K562 (cell line): Measurements from ENCODE around the gene GPR68. TPM values are rescaled to one million over a fixed set of nuclear protein-coding genes. Genes with fewer than 3 reads are reported as not detected.
A peak's percentile ranks its signal among the peaks of the same experiment; 100 is the strongest.
"Not testable (repeated sequence)": the region's sequence is repeated elsewhere in the genome, so short reads cannot be mapped to it uniquely, and the experiment has no call there.

Experiments
- ATAC-seq: fragments of 200-7000 bp; cut with Tn5 transposase; 3 replicates; pipeline ENCODE4 v1.9.1; 2020; ENCODE audit warnings: moderate library complexity
- BruUV-seq: library from RNA; stranded (reverse); fragments of 400-500 nt; replicated peaks from 2 replicates; lab custom pipeline; 2021; lab: Mats Ljungman, UMichigan
- CTCF ChIA-PET: fragments of 300-600 bp; formaldehyde crosslinking; extraction: SDS; loops from one replicate; lab custom pipeline; 2021; ENCODE audit warnings: low intra/inter-chr PET ratio; lab: Yijun Ruan, JAX
- POLR2A ChIA-PET: fragments of 300-600, 350-650 bp; sonication (Branson Sonifier 250); formaldehyde crosslinking; extraction: SDS; loops from one replicate; lab custom pipeline; 2021; ENCODE audit warnings: antibody characterized with exemption, inconsistent platforms; lab: Yijun Ruan, JAX
- DNase-seq, 4 experiments: peaks; one replicate each; pipeline versions ENCODE4 v3.0.0 to v3.0.0-alpha.2; 2011 to 2018; ENCODE audit warnings: low spot score in 3 of 4, mixed read lengths in 3 of 4; ENCODE audit errors: extremely low read depth in 1 of 4
- FAIRE-seq: peaks from 2 replicates; lab custom pipeline; 2011; peaks lifted over from hg19 to GRCh38; lab: Jason Lieb, UNC
- H2AFZ ChIP-seq: 2 replicates; pipeline ENCODE4 v1.6.0; 2011; ENCODE audit warnings: low read depth, low read length, control low read depth, inconsistent platforms
- H3K27ac ChIP-seq: fragments of 200-600 bp; 3 replicates; pipeline ENCODE4 v1.8.0; 2011; ENCODE audit warnings: low read depth, mild to moderate bottlenecking, control low read depth, inconsistent platforms, low read length, moderate library complexity, mixed read lengths; ENCODE audit errors: extremely low read depth
- H3K27me3 ChIP-seq, 2 experiments: fragments of 300-600 bp in 1 of 2; 2 replicates in 1 of 2; 3 replicates in 1 of 2; pipeline versions ENCODE4 v1.6.0 to v1.8.0; 2011; ENCODE audit warnings: inconsistent platforms in 2 of 2, low read length in 2 of 2, mild to moderate bottlenecking in 1 of 2, mixed read lengths in 1 of 2, moderate library complexity in 1 of 2; ENCODE audit not compliant: control insufficient read depth in 2 of 2, insufficient read depth in 2 of 2
- H3K36me3 ChIP-seq: fragments of 300-600 bp; 3 replicates; pipeline ENCODE4 v1.8.0; 2011; ENCODE audit warnings: mild to moderate bottlenecking, low read length, inconsistent platforms; ENCODE audit not compliant: control insufficient read depth, insufficient read depth
- H3K4me1 ChIP-seq, 2 experiments: fragments of 200-600 bp in 1 of 2; replicated peaks in 1 of 2; 2 replicates in 1 of 2; 3 replicates in 1 of 2; pipeline versions ENCODE4 v1.5.1 to v1.8.0; 2011; ENCODE audit warnings: inconsistent platforms in 2 of 2, low read length in 2 of 2, mild to moderate bottlenecking in 1 of 2, mixed read lengths in 1 of 2, moderate library complexity in 1 of 2; ENCODE audit not compliant: control insufficient read depth in 2 of 2, insufficient read depth in 2 of 2
- H3K4me2 ChIP-seq: 2 replicates; pipeline ENCODE4 v1.6.1; 2011; ENCODE audit warnings: low read length, control low read depth, inconsistent platforms, mixed read lengths; ENCODE audit not compliant: insufficient read depth
- H3K4me3 ChIP-seq: fragments of 200-600 bp; sonication (generic), shearing (Covaris generic); 2 replicates; pipeline ENCODE4 v1.5.1; 2016; ENCODE audit warnings: control low read depth, inconsistent platforms
- H3K79me2 ChIP-seq: fragments of 200-600 bp; 3 replicates; pipeline ENCODE4 v1.8.0; 2011; ENCODE audit warnings: low read length, inconsistent platforms; ENCODE audit not compliant: control insufficient read depth, insufficient read depth
- H3K9ac ChIP-seq, 2 experiments: 2 replicates each; pipeline versions ENCODE4 v1.6.0 to v1.6.1; 2011; ENCODE audit warnings: low read depth in 2 of 2, low read length in 2 of 2, control low read depth in 1 of 2, inconsistent platforms in 1 of 2, mild to moderate bottlenecking in 1 of 2, mixed read lengths in 1 of 2; ENCODE audit not compliant: insufficient read depth in 1 of 2
- H3K9me1 ChIP-seq: one replicate; pipeline ENCODE4 v1.6.0; 2011; ENCODE audit warnings: inconsistent platforms, mild to moderate bottlenecking, low read length, moderate library complexity; ENCODE audit not compliant: control insufficient read depth, insufficient read depth
- H3K9me3 ChIP-seq: replicated peaks from 2 replicates; pipeline ENCODE4 v1.5.1; 2011; ENCODE audit warnings: low read depth, low read length, inconsistent platforms; ENCODE audit not compliant: control insufficient read depth, insufficient read depth
- H4K20me1 ChIP-seq: replicated peaks from 2 replicates; pipeline ENCODE4 v1.6.1; 2011; ENCODE audit warnings: low read length, inconsistent platforms, mixed read lengths; ENCODE audit not compliant: control insufficient read depth, insufficient read depth
- CBX3 ChIP-seq, 2 experiments: IDR thresholded peaks; 1 replicate in 1 of 2; 2 replicates in 1 of 2; pipeline ENCODE4 v1.6.1; 2012; ENCODE audit warnings: inconsistent platforms in 2 of 2, low read length in 2 of 2, borderline replicate concordance in 1 of 2, control low read depth in 1 of 2
- CBX5 ChIP-seq: IDR thresholded peaks from 2 replicates; pipeline ENCODE4 v1.6.1; 2014; ENCODE audit warnings: low read depth, borderline replicate concordance
- TEAD4 ChIP-seq, 2 experiments: sonication (generic) in 1 of 2; formaldehyde crosslinking in 1 of 2; IDR thresholded peaks; 2 replicates each; pipeline versions ENCODE4 v1.6.1 to v1.8.0; 2012 to 2022; ENCODE audit warnings: borderline replicate concordance in 1 of 2, inconsistent platforms in 1 of 2, low read length in 1 of 2, mild to moderate bottlenecking in 1 of 2, missing genetic modification reagents in 1 of 2
- TRIM24 ChIP-seq, 2 experiments: fragments of 450-650 bp; IDR thresholded peaks; 2 replicates each; pipeline ENCODE4 v1.6.1; 2016
- TRIM28 ChIP-seq: fragments of 450-650 bp; IDR thresholded peaks from 2 replicates; pipeline ENCODE4 v1.6.1; 2017
- XRCC3 ChIP-seq: fragments of 450-650 bp; IDR thresholded peaks from 2 replicates; pipeline ENCODE4 v1.6.1; 2017; ENCODE audit warnings: mild to moderate bottlenecking, moderate library complexity
- ZBED1 ChIP-seq: IDR thresholded peaks from 2 replicates; pipeline ENCODE4 v1.6.1; 2014
- ZEB2 ChIP-seq: fragments of 450-650 bp; IDR thresholded peaks from 2 replicates; pipeline ENCODE4 v1.6.1; 2016
- ZNF57 ChIP-seq: fragments of 450-650 bp; formaldehyde crosslinking; IDR thresholded peaks from 2 replicates; pipeline ENCODE4 v1.4.0; 2020; ENCODE audit warnings: mild to moderate bottlenecking, moderate library complexity
- WGBS: fragments of 100-300 bp; shearing (Covaris generic); methylation state at CpG from one replicate; pipeline ENCODE4 v1.1.6; 2016; ENCODE audit warnings: low coverage, mixed read lengths; ENCODE audit not compliant: insufficient coverage; ENCODE audit errors: missing lambda C conversion rate; 5-methylcytosine and 5-hydroxymethylcytosine counted together
- in situ Hi-C: fragments of 300-500 bp; cut with MboI; formaldehyde crosslinking; loops from 4 replicates; pipeline ENCODE4 v1.15.0; 2018; ENCODE audit warnings: inconsistent platforms, mixed read lengths
- intact Hi-C: fragments of 100-400 bp; cut with micrococcal nuclease; formaldehyde crosslinking; loops from 2 replicates; pipeline ENCODE4 v1.14.2; 2022
- polyA plus RNA-seq, 8 experiments: library from polyadenylated mRNA; depleted of rRNA in 4 of 8; stranded (reverse) in 5 of 8; unstranded in 3 of 8; fragments of >200 nt; fragmentation: Nextera tagmentation in 2 of 8; fragmentation: Illumina TruSeq in 1 of 8; extraction: Ambion mirVana in 2 of 8; extraction: Trizol in 1 of 8; gene quantifications; 2 replicates each; pipeline versions ENCODE4 v1.2.1 to v1.2.3, GENCODE V29; 2011 to 2014; ENCODE audit warnings: inconsistent platforms in 1 of 8, missing spikeins in 1 of 8
- total RNA-seq, 7 experiments: library from RNA; depleted of rRNA in 6 of 7; stranded (reverse); fragments of >200 nt in 6 of 7; fragmentation: Illumina TruSeq in 2 of 7; extraction: Trizol in 2 of 7; gene quantifications; 2 replicates each; pipeline versions ENCODE4 v1.2.1 to v1.2.3, GENCODE V29; 2011 to 2021; ENCODE audit warnings: low replicate concordance in 1 of 7
- TF ChIP-seq, protein P1 (sequence below): fragments of 450-650 bp; IDR thresholded peaks from 2 replicates; pipeline ENCODE4 v1.6.1; 2018; ENCODE audit warnings: mild to moderate bottlenecking, low read depth; ENCODE audit not compliant: partially characterized antibody

Gene GPR68
- total and polyA plus RNA-seq, 9 of the 15 experiments (the other 6 are each of a cell fraction or from before 2014, with no cell fraction given) = 0.41 to 9.4 (median 3.7) TPM

- H3K4me2 ChIP-seq; CTCF ChIA-PET; H3K4me3 ChIP-seq; H3K27me3 ChIP-seq; H4K20me1 ChIP-seq; H3K9ac ChIP-seq; in situ Hi-C loops; FAIRE-seq; ATAC-seq; H3K9me1 ChIP-seq; H3K27ac ChIP-seq; H2AFZ ChIP-seq; H3K79me2 ChIP-seq; BruUV-seq; TF ChIP-seq TEAD4 (CRISPR knock-in tag; IDR thresholded peaks at IDR 0.05; ENCODE audit: borderline replicate concordance): not testable (repeated sequence)
- TF ChIP-seq ZBED1 = peak; percentile 81; the same call in 1 of the 2 replicates
- TF ChIP-seq, protein P1, sequence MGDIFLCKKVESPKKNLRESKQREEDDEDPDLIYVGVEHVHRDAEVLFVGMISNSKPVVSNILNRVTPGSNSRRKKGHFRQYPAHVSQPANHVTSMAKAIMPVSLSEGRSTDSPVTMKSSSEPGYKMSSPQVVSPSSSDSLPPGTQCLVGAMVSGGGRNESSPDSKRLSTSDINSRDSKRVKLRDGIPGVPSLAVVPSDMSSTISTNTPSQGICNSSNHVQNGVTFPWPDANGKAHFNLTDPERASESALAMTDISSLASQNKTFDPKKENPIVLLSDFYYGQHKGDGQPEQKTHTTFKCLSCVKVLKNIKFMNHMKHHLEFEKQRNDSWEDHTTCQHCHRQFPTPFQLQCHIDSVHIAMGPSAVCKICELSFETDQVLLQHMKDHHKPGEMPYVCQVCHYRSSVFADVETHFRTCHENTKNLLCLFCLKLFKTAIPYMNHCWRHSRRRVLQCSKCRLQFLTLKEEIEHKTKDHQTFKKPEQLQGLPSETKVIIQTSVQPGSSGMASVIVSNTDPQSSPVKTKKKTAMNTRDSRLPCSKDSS = peak; percentile 73
- TF ChIP-seq ZNF57 (CRISPR knock-in tag) = peak; percentile 100
- TF ChIP-seq TEAD4 (IDR thresholded peaks at IDR 0.05; ENCODE audit: low read length) = peak; percentile 34; the same call in 1 of the 2 replicates
- TF ChIP-seq ZEB2 = 0 out of 2 replicates have a peak, but pooled peaks have one; percentile 47
- peak; percentile 94 for TF ChIP-seq TRIM28
- TF ChIP-seq CBX3 (IDR thresholded peaks at IDR 0.05; ENCODE audit: borderline replicate concordance in 1 of 2, low read length in 2 of 2) = peak in 1 of 2 experiments; percentile 97; a peak in 2 of 3 replicates
- peak in 1 of 2 experiments; percentile 87; a peak in 2 of 4 replicates for TF ChIP-seq TRIM24 (IDR thresholded peaks at IDR 0.05)
- peak; percentile 75; the same call in 1 of the 2 replicates for TF ChIP-seq XRCC3
- peak; percentile 86; the same call in 1 of the 2 replicates for TF ChIP-seq CBX5
- POLR2A ChIA-PET = interaction anchor here (0.6 kb wide), 1 partner anchor 14 kb away, joined by 5 read pairs; no protein-coding TSS in a partner anchor
- peak in 1 of 4 experiments; percentile 32 for DNase-seq
- intact Hi-C loops = loop anchor here (5.0 kb wide), 1 partner anchor 66 kb away; no protein-coding TSS in a partner anchor
- WGBS = 94% methylated on average over 5 of the region's 6 CpGs
- Histone ChIP-seq H3K9me3 (peaks cover 22% of the 10 kb centered on the region), H3K4me1 (peaks cover 11 to 16% of the 10 kb centered on the region in 2 experiments), H3K36me3 (peaks cover 68% of the 10 kb centered on the region)
Observed at GRCh38 chr14:91200802-91201201, 43.7 kb downstream of the GPR68 start.
